ENCODE results near the gene ATOSB.

ATOSB gene

DNA sequence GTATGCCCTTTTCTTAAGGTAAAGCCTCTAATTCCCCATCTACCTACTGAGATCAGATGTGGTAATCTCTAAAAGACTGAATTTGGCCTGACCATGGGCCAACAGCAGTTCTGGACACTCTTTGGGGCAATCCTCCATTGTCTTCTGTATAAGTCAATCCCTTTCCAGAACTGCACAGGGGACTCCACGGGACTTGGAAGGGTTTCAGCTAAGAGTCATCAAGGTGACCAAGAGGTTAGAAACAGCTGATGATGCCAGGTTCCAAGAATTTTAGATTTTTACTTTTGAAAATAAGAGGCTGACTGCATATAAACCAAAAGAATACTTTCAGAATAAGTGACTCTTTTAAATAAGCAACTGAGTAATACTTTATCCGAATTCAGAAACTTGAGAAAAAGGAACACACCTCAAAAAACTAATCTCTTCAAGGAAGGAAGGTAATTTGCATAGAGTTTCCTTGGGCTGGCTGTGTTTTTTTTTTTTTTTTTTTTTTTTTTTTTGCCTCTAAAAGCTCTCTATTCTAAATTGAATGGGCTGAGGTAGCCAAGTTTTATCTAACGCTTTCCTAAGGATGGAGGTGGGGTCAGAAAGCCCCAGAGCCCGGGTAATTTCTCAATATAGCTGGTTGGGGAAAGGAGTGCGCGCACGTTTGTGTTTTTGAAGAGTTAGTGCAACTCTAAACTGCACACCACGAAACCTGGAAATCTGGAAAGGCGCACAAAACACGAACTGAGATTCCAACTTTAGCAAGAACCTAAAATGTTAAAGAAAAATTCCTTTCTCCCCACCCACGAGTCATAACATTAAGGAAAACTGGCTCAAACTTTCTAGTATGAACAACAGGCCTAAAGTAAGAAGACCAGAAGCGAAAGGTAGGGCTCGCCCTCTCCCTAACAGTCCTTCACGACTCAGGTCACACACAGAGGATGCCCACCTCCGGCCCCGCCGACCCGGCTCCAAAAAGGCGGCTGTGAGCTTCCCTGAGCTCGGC, 44.5 kb downstream of the ATOSB start:
- H3K4me3 ChIP-seq (ENCODE audit: low read depth, low read length) = peak overlapping the region; percentile 97
- peaks cover 31% of the 10 kb centered on the region for H3K36me3 ChIP-seq (ENCODE audit: insufficient read depth, low read length)
- H3K27me3 ChIP-seq (ENCODE audit: insufficient read depth, low read length) = no peaks in the 10 kb centered on the region
- H3K27ac ChIP-seq (ENCODE audit: low read depth, low read length) = peak overlapping the region; percentile 95
- H3K79me2 ChIP-seq (ENCODE audit: control insufficient read depth, insufficient read depth, low read length, unreplicated experiment) = peaks cover 54% of the 10 kb centered on the region
- H2AFZ ChIP-seq (ENCODE audit: low read length, unreplicated experiment) = peak overlapping the region; percentile 55
- peaks cover 24% of the 10 kb centered on the region for H3K4me1 ChIP-seq (ENCODE audit: control insufficient read depth, insufficient read depth, low read length, unreplicated experiment)

DNA sequence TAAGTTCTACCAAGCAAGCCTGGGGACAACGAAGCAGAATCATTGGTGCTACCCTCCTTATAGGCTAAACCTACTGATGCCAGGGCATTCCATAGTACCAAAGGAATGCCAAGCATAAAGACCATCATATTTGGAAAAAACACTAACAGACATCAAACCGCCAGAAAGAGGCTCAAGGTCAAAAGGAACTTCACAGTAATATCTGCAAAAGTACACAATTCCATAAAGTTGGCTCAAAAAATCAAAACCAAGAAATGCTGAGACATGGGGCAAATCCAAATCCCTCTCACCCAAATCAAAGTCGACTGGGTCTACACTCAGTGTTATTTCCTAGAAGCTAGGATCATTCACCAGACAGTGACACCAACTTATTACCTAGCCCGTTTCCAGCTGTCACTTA, 46.6 kb downstream of the ATOSB start:
- Histone ChIP-seq H3K36me3 (ENCODE audit: insufficient read depth, low read length) (peaks cover 42% of the 10 kb centered on the region), H3K79me2 (ENCODE audit: control insufficient read depth, insufficient read depth, low read length, unreplicated experiment) (peaks cover 62% of the 10 kb centered on the region), H3K4me3 (ENCODE audit: low read depth, low read length) (peak overlapping the region; percentile 4)

DNA sequence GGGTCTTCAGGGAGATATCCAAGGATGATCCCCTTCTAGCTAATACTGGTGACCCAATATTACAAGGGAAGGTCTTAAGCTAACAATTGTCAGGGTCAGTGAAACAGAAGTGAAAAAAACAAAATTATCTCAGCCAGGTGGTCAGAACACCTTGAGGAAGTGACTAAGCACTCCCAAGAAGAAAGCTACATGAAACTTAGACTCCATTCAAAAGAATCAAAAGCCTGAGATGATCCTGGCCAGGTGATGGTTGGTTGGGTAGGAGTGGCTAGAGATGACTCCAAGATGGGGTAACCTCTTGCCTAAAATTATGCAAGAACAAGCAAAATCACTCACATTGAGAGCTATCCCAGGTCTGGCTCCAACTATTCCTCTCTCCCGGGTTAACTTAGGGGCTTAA, 48.6 kb downstream of the ATOSB start:
- peaks cover 58% of the 10 kb centered on the region for H3K36me3 ChIP-seq (ENCODE audit: insufficient read depth, low read length)
- H3K79me2 ChIP-seq (ENCODE audit: control insufficient read depth, insufficient read depth, low read length, unreplicated experiment) = peaks cover 70% of the 10 kb centered on the region
- peaks cover 19% of the 10 kb centered on the region for H3K4me1 ChIP-seq (ENCODE audit: control insufficient read depth, insufficient read depth, low read length, unreplicated experiment)
- no peak overlapping the region for H3K27ac ChIP-seq (ENCODE audit: low read depth, low read length)
- no peak overlapping the region for H3K4me3 ChIP-seq (ENCODE audit: low read depth, low read length)
- H3K27me3 ChIP-seq (ENCODE audit: insufficient read depth, low read length) = no peaks in the 10 kb centered on the region
- H2AFZ ChIP-seq (ENCODE audit: low read length, unreplicated experiment) = no peak overlapping the region

More for the DNA sequence above, 46.6 kb downstream of the ATOSB start:
- no peak overlapping the region for H3K27ac ChIP-seq (ENCODE audit: low read depth, low read length)
- no peak overlapping the region for H2AFZ ChIP-seq (ENCODE audit: low read length, unreplicated experiment)
- H3K27me3 ChIP-seq (ENCODE audit: insufficient read depth, low read length) = no peaks in the 10 kb centered on the region
- H3K4me1 ChIP-seq (ENCODE audit: control insufficient read depth, insufficient read depth, low read length, unreplicated experiment) = peaks cover 24% of the 10 kb centered on the region

DNA sequence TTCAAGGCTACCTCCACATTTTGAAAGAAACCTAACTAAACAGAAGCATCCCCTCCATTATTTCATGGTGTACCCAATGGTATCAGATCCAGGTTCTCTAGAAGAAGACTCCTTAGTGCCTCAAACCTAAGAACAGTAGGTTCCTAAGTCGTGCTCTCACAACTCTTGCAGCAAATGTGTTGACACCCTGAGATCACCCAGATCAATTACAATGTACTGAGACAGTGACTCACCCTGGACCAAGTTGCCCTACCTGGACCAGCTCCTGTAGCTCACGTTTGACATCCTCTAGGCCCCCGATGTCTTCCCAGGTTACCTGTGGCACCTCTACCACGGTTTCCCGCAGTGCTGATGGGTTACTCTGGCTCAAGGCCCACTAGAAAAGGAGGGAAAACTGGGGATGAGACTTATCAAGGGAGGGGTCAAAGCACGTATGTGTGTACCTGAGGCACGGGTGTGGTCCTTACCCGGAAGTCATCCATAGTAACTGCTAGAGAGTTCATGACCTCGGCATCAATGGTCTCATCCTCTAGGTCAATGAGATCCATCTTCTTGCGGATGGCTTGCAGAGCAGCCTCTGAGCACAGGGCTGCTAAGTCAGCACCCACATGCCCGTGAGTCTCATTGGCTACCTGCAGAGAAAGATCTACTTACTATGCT, 55.0 kb downstream of the ATOSB start:
- no peaks in the 10 kb centered on the region for H3K4me1 ChIP-seq (ENCODE audit: control insufficient read depth, insufficient read depth, low read length, unreplicated experiment)
- H3K4me3 ChIP-seq (ENCODE audit: low read depth, low read length) = no peak overlapping the region
- H3K79me2 ChIP-seq (ENCODE audit: control insufficient read depth, insufficient read depth, low read length, unreplicated experiment) = peaks cover 18% of the 10 kb centered on the region
- H3K27me3 ChIP-seq (ENCODE audit: insufficient read depth, low read length) = no peaks in the 10 kb centered on the region
- H3K27ac ChIP-seq (ENCODE audit: low read depth, low read length) = no peak overlapping the region
- H2AFZ ChIP-seq (ENCODE audit: low read length, unreplicated experiment) = no peak overlapping the region
- H3K36me3 ChIP-seq (ENCODE audit: insufficient read depth, low read length) = peaks cover 80% of the 10 kb centered on the region

DNA sequence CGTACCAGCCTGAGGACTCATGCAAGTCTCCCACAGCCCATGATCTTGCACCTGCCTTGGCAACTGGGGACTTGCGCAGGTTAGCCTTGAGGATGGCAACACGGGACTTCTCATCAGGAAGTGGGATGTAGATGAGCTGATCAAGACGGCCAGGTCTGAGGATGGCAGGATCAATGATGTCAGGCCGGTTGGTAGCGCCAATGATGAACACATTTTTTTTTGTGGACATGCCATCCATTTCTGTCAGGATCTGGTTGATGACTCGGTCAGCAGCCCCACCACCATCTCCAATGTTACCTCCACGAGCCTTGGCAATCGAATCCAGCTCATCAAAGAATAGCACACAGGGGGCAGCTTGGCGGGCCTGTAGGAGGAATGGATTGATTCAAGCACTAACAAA, 56.2 kb downstream of the ATOSB start:
- Histone ChIP-seq H3K27me3 (ENCODE audit: insufficient read depth, low read length) (no peaks in the 10 kb centered on the region), H3K4me3 (ENCODE audit: low read depth, low read length) (no peak overlapping the region), H2AFZ (ENCODE audit: low read length, unreplicated experiment) (no peak overlapping the region), H3K27ac (ENCODE audit: low read depth, low read length) (no peak overlapping the region), H3K4me1 (ENCODE audit: control insufficient read depth, insufficient read depth, low read length, unreplicated experiment) (no peaks in the 10 kb centered on the region), H3K79me2 (ENCODE audit: control insufficient read depth, insufficient read depth, low read length, unreplicated experiment) (peaks cover 11% of the 10 kb centered on the region), H3K36me3 (ENCODE audit: insufficient read depth, low read length) (peaks cover 77% of the 10 kb centered on the region)

DNA sequence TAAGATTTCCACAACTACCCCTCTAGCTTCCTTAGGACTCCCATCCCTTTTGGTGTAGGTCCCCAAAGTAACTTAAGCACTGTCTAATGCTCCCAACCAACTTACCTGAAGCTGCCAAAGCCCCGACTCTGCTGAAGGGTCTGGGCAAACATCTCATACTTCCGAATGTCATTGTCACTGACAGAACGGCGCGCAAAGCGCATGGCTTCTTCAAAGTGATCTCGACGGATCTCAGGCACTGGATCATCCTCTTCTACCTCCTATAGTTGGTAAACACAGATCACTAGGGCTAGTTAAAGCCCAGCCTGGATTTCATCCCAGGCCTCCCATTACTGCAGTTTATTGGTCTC, 58.4 kb downstream of the ATOSB start:
- peaks cover 4% of the 10 kb centered on the region for H3K79me2 ChIP-seq (ENCODE audit: control insufficient read depth, insufficient read depth, low read length, unreplicated experiment)
- no peak overlapping the region for H3K4me3 ChIP-seq (ENCODE audit: low read depth, low read length)
- peaks cover 60% of the 10 kb centered on the region for H3K36me3 ChIP-seq (ENCODE audit: insufficient read depth, low read length)
- no peak overlapping the region for H2AFZ ChIP-seq (ENCODE audit: low read length, unreplicated experiment)
- H3K27ac ChIP-seq (ENCODE audit: low read depth, low read length) = no peak overlapping the region
- H3K4me1 ChIP-seq (ENCODE audit: control insufficient read depth, insufficient read depth, low read length, unreplicated experiment) = no peaks in the 10 kb centered on the region
- H3K27me3 ChIP-seq (ENCODE audit: insufficient read depth, low read length) = no peaks in the 10 kb centered on the region

DNA sequence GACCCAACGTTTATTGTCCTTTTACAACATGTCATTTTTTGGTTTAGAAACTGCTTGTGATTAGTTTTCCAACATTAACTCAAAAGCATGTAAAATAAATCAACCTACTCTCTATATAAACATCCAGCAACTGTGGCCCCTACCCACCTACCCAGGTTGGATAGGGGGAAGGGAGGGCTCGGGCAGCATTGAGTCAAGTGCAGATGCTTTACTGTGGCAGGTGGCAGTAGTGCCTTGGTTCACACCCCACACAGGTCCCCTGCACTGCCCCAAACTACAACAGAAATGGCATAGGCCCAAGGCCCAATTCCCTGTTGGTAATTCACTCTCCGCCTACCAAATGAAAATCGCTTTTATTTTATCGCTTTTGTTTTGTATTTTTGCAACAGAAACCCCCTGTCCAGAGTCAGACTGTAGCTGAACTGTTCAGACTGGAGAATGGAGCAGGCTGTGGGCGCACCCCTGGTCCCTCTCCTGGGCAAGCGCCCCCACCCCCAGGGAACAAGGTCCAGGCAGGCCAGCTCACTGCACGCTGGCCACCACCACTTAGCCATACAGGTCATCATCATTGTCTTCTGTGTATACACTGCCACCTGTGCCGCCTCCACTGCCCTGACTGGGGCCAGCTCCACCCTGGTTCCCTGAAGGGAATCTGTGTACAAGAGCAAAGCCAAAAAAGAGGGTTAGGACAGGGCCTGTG, 58.9 kb downstream of the ATOSB start:
- no peaks in the 10 kb centered on the region for H3K79me2 ChIP-seq (ENCODE audit: control insufficient read depth, insufficient read depth, low read length, unreplicated experiment)
- no peak overlapping the region for H2AFZ ChIP-seq (ENCODE audit: low read length, unreplicated experiment)
- no peak overlapping the region for H3K27ac ChIP-seq (ENCODE audit: low read depth, low read length)
- no peak overlapping the region for H3K4me3 ChIP-seq (ENCODE audit: low read depth, low read length)
- H3K36me3 ChIP-seq (ENCODE audit: insufficient read depth, low read length) = peaks cover 55% of the 10 kb centered on the region
- H3K27me3 ChIP-seq (ENCODE audit: insufficient read depth, low read length) = no peaks in the 10 kb centered on the region
- no peaks in the 10 kb centered on the region for H3K4me1 ChIP-seq (ENCODE audit: control insufficient read depth, insufficient read depth, low read length, unreplicated experiment)

DNA sequence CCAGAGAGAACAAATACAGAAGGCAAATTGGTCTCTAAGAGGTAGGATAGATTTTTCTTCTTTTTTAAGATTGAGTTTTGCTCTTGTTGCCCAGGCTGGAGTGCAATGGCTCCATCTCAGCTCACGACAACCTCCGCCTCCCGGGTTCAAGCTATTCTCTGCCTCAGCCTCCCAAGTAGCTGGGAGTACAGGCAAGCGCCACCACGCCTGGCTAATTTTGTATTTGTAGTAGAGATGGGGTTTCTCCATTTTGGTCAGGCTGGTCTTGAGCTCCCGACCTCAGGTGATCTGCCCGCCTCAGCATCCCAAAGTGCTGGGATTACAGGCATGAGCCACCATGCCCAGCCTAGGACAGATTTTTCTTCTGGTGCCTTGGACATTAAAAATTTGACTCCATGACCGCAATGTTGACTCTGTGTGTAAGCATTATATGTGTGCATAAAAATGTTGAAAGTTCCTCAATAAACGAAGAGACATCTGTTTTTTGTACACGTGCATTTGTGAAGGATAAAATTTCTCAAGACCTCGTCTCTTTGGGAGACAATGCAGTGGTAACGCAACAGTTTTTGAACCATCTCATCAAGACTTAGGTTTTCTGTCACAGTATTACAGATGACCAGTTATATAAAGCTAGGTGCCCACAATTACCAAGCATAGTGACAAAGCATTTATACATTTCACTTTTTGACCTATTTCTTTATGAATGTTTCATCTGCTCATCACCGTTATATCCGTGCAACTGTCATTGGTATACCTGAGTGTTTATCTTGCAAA, 60.6 kb downstream of the ATOSB start:
- H3K79me2 ChIP-seq (ENCODE audit: control insufficient read depth, insufficient read depth, low read length, unreplicated experiment) = no peaks in the 10 kb centered on the region
- peaks cover 46% of the 10 kb centered on the region for H3K36me3 ChIP-seq (ENCODE audit: insufficient read depth, low read length)
- no peaks in the 10 kb centered on the region for H3K27me3 ChIP-seq (ENCODE audit: insufficient read depth, low read length)
- no peaks in the 10 kb centered on the region for H3K4me1 ChIP-seq (ENCODE audit: control insufficient read depth, insufficient read depth, low read length, unreplicated experiment)
- no peak overlapping the region for H2AFZ ChIP-seq (ENCODE audit: low read length, unreplicated experiment)
- H3K27ac ChIP-seq (ENCODE audit: low read depth, low read length) = no peak overlapping the region
- no peak overlapping the region for H3K4me3 ChIP-seq (ENCODE audit: low read depth, low read length)

DNA sequence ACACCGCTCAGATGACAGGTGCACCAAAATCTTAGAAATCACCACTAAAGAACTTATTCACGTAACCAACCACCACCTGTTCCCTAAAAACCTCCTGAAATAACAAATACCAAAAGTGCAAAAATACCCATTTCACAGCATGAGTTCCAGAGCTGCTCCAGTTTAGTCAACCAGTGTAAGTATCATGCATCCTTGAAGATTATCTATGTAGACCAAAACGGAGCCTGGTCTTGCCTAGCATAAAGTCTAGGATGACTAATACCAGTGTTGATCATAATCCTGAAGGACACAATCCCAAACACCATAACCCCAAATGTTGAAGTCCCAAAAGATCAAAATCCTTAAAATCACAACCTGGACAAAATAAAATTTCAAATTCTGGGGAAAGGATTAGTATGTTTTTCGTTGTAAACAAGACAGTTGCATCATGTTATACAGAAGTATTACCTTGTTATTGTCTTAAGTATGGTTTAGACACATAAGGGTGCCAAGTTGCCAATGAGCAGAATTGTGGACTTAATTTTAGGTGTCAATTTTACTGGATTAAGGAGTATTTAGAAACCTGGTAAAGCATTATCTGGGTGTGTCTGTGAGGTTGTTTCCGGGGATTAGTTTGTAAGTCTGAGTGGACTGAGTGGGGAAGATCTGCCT, 61.4 kb downstream of the ATOSB start:
- H2AFZ ChIP-seq (ENCODE audit: low read length, unreplicated experiment) = no peak overlapping the region
- H3K4me3 ChIP-seq (ENCODE audit: low read depth, low read length) = no peak overlapping the region
- peaks cover 43% of the 10 kb centered on the region for H3K36me3 ChIP-seq (ENCODE audit: insufficient read depth, low read length)
- H3K79me2 ChIP-seq (ENCODE audit: control insufficient read depth, insufficient read depth, low read length, unreplicated experiment) = no peaks in the 10 kb centered on the region
- no peaks in the 10 kb centered on the region for H3K4me1 ChIP-seq (ENCODE audit: control insufficient read depth, insufficient read depth, low read length, unreplicated experiment)
- H3K27me3 ChIP-seq (ENCODE audit: insufficient read depth, low read length) = no peaks in the 10 kb centered on the region
- H3K27ac ChIP-seq (ENCODE audit: low read depth, low read length) = no peak overlapping the region

All from ACC112 (cell line).